ENCODE data around the gene SFMBT1. TPM values are rescaled to one million over a fixed set of nuclear protein-coding genes. Genes with fewer than 3 reads are reported as not detected.

The SFMBT1 gene
- total and polyA plus RNA-seq, 2 experiments from 2014 or later, result 5.3 to 24.0 TPM

GRCh38 chr3:53074366-53074696, 28.5 kb upstream of the SFMBT1 start:
- Mint-ChIP-seq H3K27ac (no peak overlapping the region), H3K4me3 (no peak overlapping the region), H3K9me3 (no peaks in the 10 kb centered on the region), H3K27me3 (ENCODE audit: insufficient read depth, low read depth, poor library complexity) (peaks cover 3% of the 10 kb centered on the region), H3K36me3 (ENCODE audit: low read depth) (no peaks in the 10 kb centered on the region), H3K4me1 (peaks cover 21% of the 10 kb centered on the region)
- Histone ChIP-seq H3K4me2 (no peak overlapping the region), H2AFZ (no peak overlapping the region), H3K4me3 (no peak overlapping the region), H3K27ac (ENCODE audit: low read depth) (no peak overlapping the region), H3K9me2 (ENCODE audit: insufficient read depth) (no peaks in the 10 kb centered on the region), H3F3A (replicated peaks; ENCODE audit: low read depth) (no peaks in the 10 kb centered on the region), H3K36me3 (ENCODE audit: insufficient read depth) (no peaks in the 10 kb centered on the region), H3K79me2 (replicated peaks; ENCODE audit: insufficient read depth) (no peaks in the 10 kb centered on the region), H3K27me3 (ENCODE audit: insufficient read depth) (no peaks in the 10 kb centered on the region), H4K20me1 (replicated peaks; ENCODE audit: insufficient read depth) (no peaks in the 10 kb centered on the region), H3K4me1 (ENCODE audit: insufficient read depth) (peaks cover 7% of the 10 kb centered on the region)
- no peak for ATAC-seq
- TF ChIP-seq EZH2 (IDR thresholded peaks at IDR 0.05; ENCODE audit: low read depth, unreplicated experiment) (no peak), REST (IDR thresholded peaks at IDR 0.05; ENCODE audit: unreplicated experiment) (no peak), CREB1 (CRISPR knock-in tag; IDR thresholded peaks at IDR 0.05; ENCODE audit: low read depth) (no peak), ETS1 (IDR thresholded peaks at IDR 0.05) (no peak), STAT1 (IDR thresholded peaks at IDR 0.05; ENCODE audit: unreplicated experiment) (no peak), ZNF462 (CRISPR knock-in tag; IDR thresholded peaks at IDR 0.05) (no peak), POLR2AphosphoS5 (IDR thresholded peaks at IDR 0.05; ENCODE audit: low read depth) (no peak), ZNF331 (CRISPR knock-in tag; IDR thresholded peaks at IDR 0.05; ENCODE audit: low read depth) (no peak), JUNB (IDR thresholded peaks at IDR 0.05; ENCODE audit: unreplicated experiment) (no peak), NANOG (IDR thresholded peaks at IDR 0.05; ENCODE audit: borderline replicate concordance) (no peak), EZH2phosphoT487 (IDR thresholded peaks at IDR 0.05; ENCODE audit: unreplicated experiment) (no peak), CTCF (conservative IDR thresholded peaks at IDR 0.05; ENCODE audit: low read depth in 2 of 2) (no peak), ZNF114 (CRISPR knock-in tag; IDR thresholded peaks at IDR 0.05) (no peak)
- DNase-seq (ENCODE audit: low spot score), result no peak

Data from GM23338 (cell line).